Measurements from ENCODE around the gene FAM217A.
A peak's percentile ranks its signal among the peaks of the same experiment; 100 is the strongest.

The FAM217A gene

DNA sequence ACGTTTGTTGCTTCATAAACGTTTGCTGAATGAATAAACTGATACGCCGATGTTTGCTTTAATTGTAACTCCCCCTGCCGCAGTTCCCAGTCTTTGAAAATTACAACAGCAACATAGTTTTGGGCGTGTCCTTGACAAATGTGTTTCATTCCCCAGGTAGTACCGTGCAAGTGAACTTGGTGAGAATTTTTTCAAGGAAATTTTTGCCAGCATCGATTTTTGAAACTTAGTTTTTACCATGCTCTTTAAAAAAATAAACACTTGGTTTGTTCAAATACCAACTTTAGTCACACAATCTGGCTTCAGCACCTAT lies 60.1 kb downstream of the FAM217A start:
- H3K27me3 ChIP-seq (ENCODE audit: control insufficient read depth, insufficient read depth, low read length): no peaks in the 10 kb centered on the region
- peaks cover 15% of the 10 kb centered on the region for H3K79me2 ChIP-seq
- H3K36me3 ChIP-seq (ENCODE audit: control insufficient read depth, insufficient read depth, low read length): no peaks in the 10 kb centered on the region
- H3K9ac ChIP-seq: no peak overlapping the region
- H2AFZ ChIP-seq: peak overlapping the region; percentile 80
- H3K4me3 ChIP-seq (ENCODE audit: low read depth, low read length): peak overlapping the region; percentile 75
- TF ChIP-seq, protein P1, sequence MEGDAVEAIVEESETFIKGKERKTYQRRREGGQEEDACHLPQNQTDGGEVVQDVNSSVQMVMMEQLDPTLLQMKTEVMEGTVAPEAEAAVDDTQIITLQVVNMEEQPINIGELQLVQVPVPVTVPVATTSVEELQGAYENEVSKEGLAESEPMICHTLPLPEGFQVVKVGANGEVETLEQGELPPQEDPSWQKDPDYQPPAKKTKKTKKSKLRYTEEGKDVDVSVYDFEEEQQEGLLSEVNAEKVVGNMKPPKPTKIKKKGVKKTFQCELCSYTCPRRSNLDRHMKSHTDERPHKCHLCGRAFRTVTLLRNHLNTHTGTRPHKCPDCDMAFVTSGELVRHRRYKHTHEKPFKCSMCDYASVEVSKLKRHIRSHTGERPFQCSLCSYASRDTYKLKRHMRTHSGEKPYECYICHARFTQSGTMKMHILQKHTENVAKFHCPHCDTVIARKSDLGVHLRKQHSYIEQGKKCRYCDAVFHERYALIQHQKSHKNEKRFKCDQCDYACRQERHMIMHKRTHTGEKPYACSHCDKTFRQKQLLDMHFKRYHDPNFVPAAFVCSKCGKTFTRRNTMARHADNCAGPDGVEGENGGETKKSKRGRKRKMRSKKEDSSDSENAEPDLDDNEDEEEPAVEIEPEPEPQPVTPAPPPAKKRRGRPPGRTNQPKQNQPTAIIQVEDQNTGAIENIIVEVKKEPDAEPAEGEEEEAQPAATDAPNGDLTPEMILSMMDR (IDR thresholded peaks at IDR 0.05): no peak
- H3K4me1 ChIP-seq: peaks cover 9% of the 10 kb centered on the region
- H3K4me2 ChIP-seq (ENCODE audit: low read length): peak overlapping the region; percentile 75
- H3K27ac ChIP-seq: peak overlapping the region; percentile 89
- no peaks in the 10 kb centered on the region for H3K9me3 ChIP-seq (ENCODE audit: control insufficient read depth, low read length)

Measured in parathyroid adenoma (tissue), 2 donors.